BJ (cell line): ENCODE data around the gene GLCCI1. TPM values are rescaled to one million over a fixed set of nuclear protein-coding genes. Genes with fewer than 3 reads are reported as not detected.
A peak's percentile ranks its signal among the peaks of the same experiment; 100 is the strongest.

Source experiments
- CTCF ChIA-PET: fragments of 350-600 bp; formaldehyde crosslinking; extraction: SDS; loops from one replicate; lab custom pipeline; 2021; ENCODE audit warnings: antibody characterized with exemption, inconsistent platforms; lab: Yijun Ruan, JAX
- POLR2A ChIA-PET: fragments of 300-600 bp; sonication (Branson Sonifier 250); formaldehyde crosslinking; extraction: SDS; loops from one replicate; lab custom pipeline; 2021; ENCODE audit warnings: antibody characterized with exemption; lab: Charles Lee
- DNase-seq: peaks from one replicate; pipeline ENCODE4 v3.0.0-alpha.2; 2011; ENCODE audit warnings: low read depth
- H3K27me3 ChIP-seq: 2 replicates; pipeline ENCODE4 v1.6.0; 2011; ENCODE audit warnings: low read length; ENCODE audit not compliant: control insufficient read depth, insufficient read depth
- H3K36me3 ChIP-seq: 2 replicates; pipeline ENCODE4 v1.5.1; 2011; ENCODE audit warnings: low read length; ENCODE audit not compliant: control insufficient read depth, insufficient read depth
- H3K4me3 ChIP-seq: 2 replicates; pipeline ENCODE4 v1.5.1; 2011; ENCODE audit warnings: low read depth, mild to moderate bottlenecking, control low read depth, low read length
- polyA plus RNA-seq: library from polyadenylated mRNA; depleted of rRNA; stranded (reverse); fragments of >200 nt; gene quantifications from 2 replicates; pipeline ENCODE4 v1.2.3, GENCODE V29; 2011
- TF ChIP-seq, protein P1 (sequence below): IDR thresholded peaks from 2 replicates; pipeline ENCODE4 v1.5.1; 2011; ENCODE audit warnings: low read depth, mild to moderate bottlenecking, control low read depth, inconsistent platforms, low read length, moderate library complexity; ENCODE audit not compliant: insufficient read depth

GLCCI1 gene
- polyA plus RNA-seq, 1 experiment, result 11.2 TPM

DNA sequence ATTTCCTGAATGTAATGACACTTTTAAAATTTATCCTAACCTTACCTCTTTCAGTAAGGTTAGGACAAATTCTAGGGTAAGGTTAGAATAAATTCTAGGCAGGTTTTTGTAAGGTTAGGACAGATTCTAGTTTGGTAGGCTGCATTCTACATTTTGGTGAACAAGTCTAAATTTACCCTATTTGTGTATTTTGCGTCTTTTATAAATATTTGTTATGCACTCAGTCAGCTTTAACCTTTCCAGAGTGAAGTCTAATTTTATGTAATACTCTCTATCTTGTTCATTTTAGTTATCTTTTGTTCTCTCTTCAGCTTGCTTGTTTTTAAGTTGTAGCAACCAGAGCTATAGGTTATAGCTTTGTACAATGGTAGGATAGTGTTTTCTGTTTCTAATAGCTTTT lies 54.0 kb downstream of the GLCCI1 start:
- no peaks in the 10 kb centered on the region for H3K27me3 ChIP-seq
- TF ChIP-seq, protein P1, sequence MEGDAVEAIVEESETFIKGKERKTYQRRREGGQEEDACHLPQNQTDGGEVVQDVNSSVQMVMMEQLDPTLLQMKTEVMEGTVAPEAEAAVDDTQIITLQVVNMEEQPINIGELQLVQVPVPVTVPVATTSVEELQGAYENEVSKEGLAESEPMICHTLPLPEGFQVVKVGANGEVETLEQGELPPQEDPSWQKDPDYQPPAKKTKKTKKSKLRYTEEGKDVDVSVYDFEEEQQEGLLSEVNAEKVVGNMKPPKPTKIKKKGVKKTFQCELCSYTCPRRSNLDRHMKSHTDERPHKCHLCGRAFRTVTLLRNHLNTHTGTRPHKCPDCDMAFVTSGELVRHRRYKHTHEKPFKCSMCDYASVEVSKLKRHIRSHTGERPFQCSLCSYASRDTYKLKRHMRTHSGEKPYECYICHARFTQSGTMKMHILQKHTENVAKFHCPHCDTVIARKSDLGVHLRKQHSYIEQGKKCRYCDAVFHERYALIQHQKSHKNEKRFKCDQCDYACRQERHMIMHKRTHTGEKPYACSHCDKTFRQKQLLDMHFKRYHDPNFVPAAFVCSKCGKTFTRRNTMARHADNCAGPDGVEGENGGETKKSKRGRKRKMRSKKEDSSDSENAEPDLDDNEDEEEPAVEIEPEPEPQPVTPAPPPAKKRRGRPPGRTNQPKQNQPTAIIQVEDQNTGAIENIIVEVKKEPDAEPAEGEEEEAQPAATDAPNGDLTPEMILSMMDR, result no peak
- no peak overlapping the region for H3K4me3 ChIP-seq
- H3K36me3 ChIP-seq, result peaks cover 2% of the 10 kb centered on the region; the same call in 1 of the 2 replicates
- ChIA-PET CTCF (no interaction called here), POLR2A (no interaction called here)
- no peak for DNase-seq

GRCh38 chr7:8035192-8035591 lies 66.6 kb downstream of the GLCCI1 start:
- POLR2A ChIA-PET, result no interaction called here
- Histone ChIP-seq H3K27me3 (no peaks in the 10 kb centered on the region), H3K36me3 (no peaks in the 10 kb centered on the region; the same call in 1 of the 2 replicates), H3K4me3 (no peak overlapping the region)
- CTCF ChIA-PET, result interaction anchor here (0.6 to 1.5 kb wide), 9 partner anchors 11 to 354 kb away, joined by 3 to 10 read pairs (median 3); no protein-coding TSS in a partner anchor
- TF ChIP-seq, protein P1, result no peak
- DNase-seq, result no peak

DNA sequence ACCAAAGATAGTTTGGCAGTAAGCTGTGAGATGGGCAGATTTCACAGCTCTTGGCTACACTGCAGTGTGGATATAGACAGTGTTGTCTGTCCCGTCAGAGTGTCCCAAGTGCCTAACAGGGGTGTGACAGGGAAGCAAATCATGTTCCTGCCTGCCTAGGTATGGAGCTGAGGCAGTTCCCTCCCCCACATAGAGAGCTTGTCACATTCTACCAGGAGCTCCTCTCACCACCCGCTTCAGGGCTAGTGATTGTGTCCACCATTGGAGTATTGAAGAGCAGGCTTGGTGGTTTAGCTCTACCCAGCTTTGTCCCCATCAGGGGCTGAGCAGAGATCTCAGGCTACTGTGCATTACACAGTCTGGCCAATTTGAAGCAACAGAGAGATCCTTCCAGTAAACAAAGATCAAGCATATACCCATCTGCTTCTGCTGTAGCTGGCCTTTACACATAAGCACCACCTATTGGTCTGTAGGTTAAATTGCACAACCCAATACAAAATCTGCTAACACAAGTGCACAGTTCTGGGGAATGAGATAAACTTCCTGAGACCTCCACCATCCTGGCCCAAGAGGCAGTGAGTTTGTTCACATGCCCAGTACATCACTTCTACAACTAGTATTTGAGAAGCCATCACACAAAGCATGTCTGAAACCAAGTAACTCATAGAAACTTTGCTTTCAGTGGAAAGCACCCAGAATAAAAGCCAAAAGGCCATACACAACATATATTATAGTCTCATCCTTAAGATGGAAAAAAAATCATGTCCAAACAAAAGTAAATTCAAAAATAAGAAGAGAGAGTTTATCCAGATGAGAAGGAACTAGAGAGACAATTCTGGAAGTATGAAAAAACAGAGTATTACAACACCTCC lies 67.3 kb downstream of the GLCCI1 start:
- ChIA-PET POLR2A (no interaction called here), CTCF (interaction anchor here (0.6 to 1.5 kb wide), 9 partner anchors 12 to 355 kb away, joined by 3 to 10 read pairs (median 3); no protein-coding TSS in a partner anchor)
- TF ChIP-seq, protein P1, result peak; percentile 63
- no peaks in the 10 kb centered on the region for H3K27me3 ChIP-seq
- no peak overlapping the region for H3K4me3 ChIP-seq
- H3K36me3 ChIP-seq, result no peaks in the 10 kb centered on the region; the same call in 1 of the 2 replicates
- DNase-seq, result no peak

DNA sequence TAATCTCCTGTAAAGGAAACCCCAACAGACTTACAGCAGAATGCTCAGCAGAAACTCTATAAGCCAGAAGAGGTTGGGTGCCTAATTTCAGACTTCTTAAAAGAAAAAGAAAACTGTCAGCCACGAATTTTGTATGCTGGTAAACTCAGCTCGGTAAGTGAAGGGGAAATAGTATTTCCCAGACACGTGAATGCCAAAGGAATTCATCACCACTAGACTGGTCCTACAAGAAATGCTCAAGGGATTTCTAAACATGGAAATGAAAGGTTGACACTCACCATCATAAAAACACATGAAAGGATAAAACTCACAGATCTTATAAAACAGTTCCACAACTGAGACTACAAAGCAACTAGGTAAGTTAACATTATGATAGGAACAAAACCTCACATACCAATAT lies 68.6 kb downstream of the GLCCI1 start:
- ChIA-PET CTCF (no interaction called here), POLR2A (no interaction called here)
- Histone ChIP-seq H3K36me3 (no peaks in the 10 kb centered on the region; the same call in 1 of the 2 replicates), H3K4me3 (no peak overlapping the region), H3K27me3 (no peaks in the 10 kb centered on the region)
- no peak for DNase-seq
- TF ChIP-seq, protein P1, result no peak

DNA sequence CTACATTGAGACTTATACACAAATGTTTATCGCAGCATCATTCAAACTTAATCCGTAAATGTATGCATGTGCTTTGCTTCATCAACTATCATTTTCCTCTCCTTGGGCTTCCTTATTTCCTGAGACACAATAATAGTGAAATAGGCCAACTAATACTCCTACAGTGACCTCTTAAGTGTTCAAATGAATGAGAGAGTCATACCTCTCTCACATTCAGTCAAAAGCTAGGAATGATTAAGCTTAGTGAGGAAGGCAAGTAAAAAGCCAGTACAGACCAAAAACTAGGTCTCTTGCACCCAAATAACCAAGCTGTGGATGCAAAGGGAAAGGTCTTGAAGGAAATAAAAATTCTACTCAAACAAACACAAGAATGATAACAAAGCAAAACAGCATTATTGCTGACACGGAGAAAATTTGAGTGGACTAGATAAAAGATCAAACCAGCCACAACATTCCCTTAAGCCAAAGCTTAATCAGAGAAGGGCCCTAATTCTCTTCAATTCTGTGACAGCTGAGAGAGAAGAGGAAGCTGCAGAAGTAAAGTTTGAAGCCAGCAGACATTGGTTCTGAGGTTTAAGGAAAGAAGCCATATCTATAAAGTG lies 72.3 kb downstream of the GLCCI1 start:
- POLR2A ChIA-PET, result no interaction called here
- TF ChIP-seq, protein P1, result no peak
- Histone ChIP-seq H3K36me3 (no peaks in the 10 kb centered on the region), H3K27me3 (no peaks in the 10 kb centered on the region), H3K4me3 (no peak overlapping the region)
- CTCF ChIA-PET, result interaction anchor here (1.6 kb wide), 1 partner anchor 11 kb away, joined by 4 read pairs; no protein-coding TSS in a partner anchor
- no peak for DNase-seq
